Subcutaneous adipose tissue (tissue), 4 donors: ENCODE measurements around the gene JPT2. TPM values are rescaled to one million over a fixed set of nuclear protein-coding genes. Genes with fewer than 3 reads are reported as not detected.

Source experiments
- CTCF ChIP-seq: fragments of 450-650 bp; IDR thresholded peaks from one replicate; pipeline ENCODE4 v1.5.1; 2016; ENCODE audit warnings: low read depth, mild to moderate bottlenecking, control low read depth, antibody characterized with exemption, moderate library complexity
- total RNA-seq, 4 donors: library from RNA; depleted of rRNA; stranded (reverse); fragments of >200 nt; gene quantifications; one replicate each; pipeline ENCODE4 v1.1.0, GENCODE V29; 2016

The JPT2 gene
- total RNA-seq, 4 donors from 2014 or later, result 13.2 to 26.4 (median 16.7) TPM

GRCh38 chr16:1689853-1690252, 11.8 kb downstream of the JPT2 start:
- TF ChIP-seq CTCF, result no peak

GRCh38 chr16:1690810-1691209, 12.7 kb downstream of the JPT2 start:
- no peak for TF ChIP-seq CTCF

GRCh38 chr16:1691276-1691675, 13.2 kb downstream of the JPT2 start:
- TF ChIP-seq CTCF, result no peak

DNA sequence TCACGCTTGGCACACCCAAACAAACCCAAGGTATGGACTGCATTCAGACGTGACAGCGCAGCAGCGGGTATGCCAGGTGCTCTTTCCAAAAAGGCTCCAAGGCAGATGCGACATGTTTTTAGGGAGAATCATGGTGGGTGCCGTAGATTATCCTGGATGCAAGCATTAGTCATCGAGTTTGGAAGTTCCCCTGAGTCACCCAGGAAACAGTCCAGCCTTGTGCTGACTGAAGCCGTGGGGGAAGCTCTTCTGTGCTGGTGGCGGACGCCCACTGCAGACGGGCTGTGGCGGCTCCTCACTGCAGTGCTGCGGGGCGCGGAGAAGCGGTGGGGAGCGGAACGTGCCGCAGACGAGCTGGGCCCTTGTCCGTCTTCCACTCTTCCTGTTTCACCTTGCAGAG, 13.9 kb downstream of the JPT2 start:
- TF ChIP-seq CTCF, result no peak

DNA sequence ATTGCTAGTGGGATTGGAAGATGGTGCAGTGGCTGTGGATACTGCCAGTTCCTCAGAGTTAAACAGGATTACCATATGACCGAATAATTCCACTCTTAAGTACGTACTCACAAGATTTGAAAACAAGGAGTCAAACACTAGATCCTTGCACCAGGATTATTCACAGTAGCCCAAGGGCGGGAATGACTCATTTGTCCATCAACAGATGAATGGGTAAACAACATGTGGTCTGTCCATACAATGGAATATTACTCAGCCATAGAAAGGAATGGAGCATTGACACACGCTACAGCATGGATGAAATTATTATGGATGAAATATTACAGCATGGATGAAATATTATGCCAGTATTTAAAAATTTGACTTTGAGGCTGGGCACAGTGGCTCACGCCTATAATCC, 18.8 kb downstream of the JPT2 start:
- no peak for TF ChIP-seq CTCF

- TF ChIP-seq CTCF, result no peak
These were observed 20.6 kb downstream of the JPT2 start for GRCh38 chr16:1698680-1699079.

GRCh38 chr16:1700246-1700645, 22.2 kb downstream of the JPT2 start:
- no peak for TF ChIP-seq CTCF
